Right cardiac atrium (tissue), 5 donors: ENCODE results near the gene TOMM40L. TPM values are rescaled to one million over a fixed set of nuclear protein-coding genes. Genes with fewer than 3 reads are reported as not detected.

Experiments used
- ATAC-seq, 2 donors: fragments of 200-7000 bp; cut with Tn5 transposase; one replicate each; pipeline versions ENCODE4 v1.8.0 to v1.9.1; 2020; ENCODE audit warnings: moderate library complexity in 2 of 2, mild to moderate bottlenecking in 1 of 2
- DNase-seq, 3 donors: peaks; one replicate each; pipeline ENCODE4 v3.0.0-alpha.2; 2020
- H3K27ac ChIP-seq: one replicate; pipeline ENCODE4 v1.5.1; 2013; ENCODE audit warnings: mild to moderate bottlenecking, low read length, control low read depth, moderate library complexity
- H3K27me3 ChIP-seq: one replicate; pipeline ENCODE4 v1.6.1; 2013; ENCODE audit not compliant: control insufficient read depth, insufficient read depth
- H3K4me1 ChIP-seq: one replicate; pipeline ENCODE4 v1.6.1; 2013; ENCODE audit warnings: low read length; ENCODE audit not compliant: control insufficient read depth, insufficient read depth
- H3K4me3 ChIP-seq: one replicate; pipeline ENCODE4 v1.5.1; 2013; ENCODE audit warnings: low read length, control low read depth
- H3K9me3 ChIP-seq: one replicate; pipeline ENCODE4 v1.6.1; 2013; ENCODE audit warnings: low read length; ENCODE audit not compliant: control insufficient read depth
- WGBS: extraction: QIAGEN DNeasy Blood & Tissue Kit; methylation state at CpG from one replicate; pipeline ENCODE4 v1.1.7; 2013; 5-methylcytosine and 5-hydroxymethylcytosine counted together
- intact Hi-C, 4 donors: fragments of 100-400 bp; cut with DNase I; formaldehyde crosslinking; loops; one replicate each; pipeline versions ENCODE4 v1.11.0 to v1.14.0; 2022 to 2023
- microRNA-seq, 2 donors: library from miRNA; unstranded; fragments of <30 nt; microRNA quantifications; one replicate each; pipeline ENCODE4 v1.2.0, GENCODE V29; 2020 to 2021
- polyA plus RNA-seq: library from polyadenylated mRNA; stranded (reverse); fragments of 200-250 nt; gene quantifications from one replicate; pipeline ENCODE4 v1.2.3, GENCODE V29; 2013
- total RNA-seq, 4 donors: library from RNA; stranded (reverse); fragmentation: NEBNext Ultra II Directional; extraction: Animal tissue kit (Norgen Biotek cat#: 25700); gene quantifications; one replicate each; pipeline ENCODE4 v1.2.1, GENCODE V29; 2021
- donor health status: healthy with polysubstance abuse.
- donor health status: DM: no; HTN: yes; CAD: no.
- donor health status: DM: no; HTN: no; CAD: no.
- donor health status: DM: no; HTN: yes; CAD: no; lungs with severe emphysema.
- donor health status: DM: yes; HTN: yes; CAD: no.

The TOMM40L gene
- total and polyA plus RNA-seq, 5 donors = 27.7 to 42.9 (median 31.9) TPM

DNA sequence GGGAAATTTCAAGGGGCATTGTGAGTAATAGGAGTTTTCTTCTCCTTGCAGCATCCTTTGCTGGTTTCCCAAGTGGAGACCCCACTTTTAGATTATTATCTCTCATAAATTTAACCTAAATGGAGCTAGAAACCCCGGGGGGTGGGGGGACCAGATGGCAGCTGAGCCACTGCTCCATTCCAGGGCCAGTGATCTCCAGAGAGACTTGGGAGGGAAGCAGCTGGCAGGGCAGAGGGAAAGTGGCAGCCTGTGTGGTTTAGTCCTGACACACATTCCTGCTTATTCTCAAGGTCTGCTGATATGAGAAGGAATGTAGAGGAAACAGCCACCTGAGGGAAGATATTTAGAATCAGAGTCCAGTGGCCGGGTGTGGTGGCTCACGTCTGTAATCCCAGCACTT lies 49.0 kb downstream of the TOMM40L start:
- Histone ChIP-seq H3K27me3 (no peaks in the 10 kb centered on the region), H3K27ac (no peak overlapping the region), H3K9me3 (no peaks in the 10 kb centered on the region), H3K4me3 (no peak overlapping the region), H3K4me1 (no peaks in the 10 kb centered on the region)
- intact Hi-C loops = no loop called here
- DNase-seq (no peak), ATAC-seq (no peak)
- 58% methylated on average over 3 of the region's 3 CpGs for WGBS

Small RNA genes within 50 kb of the gene (microRNA-seq; reads per million reads assigned to microRNA genes)
- gene MIR5187 = 2.1 to 2.7 reads per million in 2 donors

Other genes with a start within 250 kb of the TOMM40L start
- gene F11R, start 204.9 kb upstream of the TOMM40L start, total RNA-seq = 10 to 100 TPM; 18.8 to 27.2 (median 25.3) TPM
- gene F11R, start 204.9 kb upstream of the TOMM40L start, polyA plus RNA-seq = 12.6 TPM
- 10 to 100 TPM; 23.5 to 46.8 (median 35.8) TPM for gene TSTD1, start 187.1 kb upstream of the TOMM40L start, total RNA-seq
- gene TSTD1, start 187.1 kb upstream of the TOMM40L start, polyA plus RNA-seq = 63.6 TPM
- 10 to 100 TPM; 34.5 to 41.4 (median 40.7) TPM for gene USF1, start 180.1 kb upstream of the TOMM40L start, total RNA-seq
- 32.8 TPM for gene USF1, start 180.1 kb upstream of the TOMM40L start, polyA plus RNA-seq
- 1 to 10 TPM; 2.7 to 5.0 (median 4.7) TPM for gene ARHGAP30, start 156.2 kb upstream of the TOMM40L start, total RNA-seq
- 1.5 TPM for gene ARHGAP30, start 156.2 kb upstream of the TOMM40L start, polyA plus RNA-seq
- gene NECTIN4, start 136.5 kb upstream of the TOMM40L start, total RNA-seq = not detected
- 0.02 TPM for gene NECTIN4, start 136.5 kb upstream of the TOMM40L start, polyA plus RNA-seq
- gene KLHDC9, start 127.7 kb upstream of the TOMM40L start, total RNA-seq = 1 to 10 TPM; 3.4 to 5.4 (median 4.4) TPM
- gene KLHDC9, start 127.7 kb upstream of the TOMM40L start, polyA plus RNA-seq = 5.1 TPM
- gene PFDN2, start 108.0 kb upstream of the TOMM40L start, total RNA-seq = 10 to 100 TPM; 44.9 to 58.6 (median 51.5) TPM
- 151 TPM for gene PFDN2, start 108.0 kb upstream of the TOMM40L start, polyA plus RNA-seq
- 10 to 100 TPM; 28.0 to 33.5 (median 30.4) TPM for gene NIT1, start 108.0 kb upstream of the TOMM40L start, total RNA-seq
- gene NIT1, start 108.0 kb upstream of the TOMM40L start, polyA plus RNA-seq = 29.7 TPM
- gene DEDD, start 93.4 kb upstream of the TOMM40L start, total RNA-seq = 10 to 100 TPM; 26.3 to 30.6 (median 28.7) TPM
- gene DEDD, start 93.4 kb upstream of the TOMM40L start, polyA plus RNA-seq = 15.5 TPM
- gene UFC1, start 72.1 kb upstream of the TOMM40L start, total RNA-seq = 10 to 100 TPM; 82.6 to 91.0 (median 89.1) TPM
- 99.9 TPM for gene UFC1, start 72.1 kb upstream of the TOMM40L start, polyA plus RNA-seq
- 10 to 100 TPM; 14.9 to 25.7 (median 20.9) TPM for gene USP21, start 66.6 kb upstream of the TOMM40L start, total RNA-seq
- 18.1 TPM for gene USP21, start 66.6 kb upstream of the TOMM40L start, polyA plus RNA-seq
- gene PPOX, start 59.6 kb upstream of the TOMM40L start, total RNA-seq = 10 to 100 TPM; 11.4 to 16.0 (median 14.9) TPM
- 15.2 TPM for gene PPOX, start 59.6 kb upstream of the TOMM40L start, polyA plus RNA-seq
- 10 to 100 TPM; 16.0 to 21.0 (median 19.7) TPM for gene B4GALT3, start 48.6 kb upstream of the TOMM40L start, total RNA-seq
- 17.5 TPM for gene B4GALT3, start 48.6 kb upstream of the TOMM40L start, polyA plus RNA-seq
- 100 to 1,000 TPM in 1 of 4 donors, 10 to 100 TPM in 2, 1 to 10 TPM in 1; 6.9 to 111 (median 17.2) TPM for gene ADAMTS4, start 27.0 kb upstream of the TOMM40L start, total RNA-seq
- gene ADAMTS4, start 27.0 kb upstream of the TOMM40L start, polyA plus RNA-seq = 24.4 TPM
- gene NDUFS2, start 23.7 kb upstream of the TOMM40L start, total RNA-seq = 100 to 1,000 TPM; 162 to 229 (median 177) TPM
- 219 TPM for gene NDUFS2, start 23.7 kb upstream of the TOMM40L start, polyA plus RNA-seq
- gene FCER1G, start 10.8 kb upstream of the TOMM40L start, total RNA-seq = 10 to 100 TPM; 23.3 to 44.3 (median 32.9) TPM
- 33.4 TPM for gene FCER1G, start 10.8 kb upstream of the TOMM40L start, polyA plus RNA-seq
- gene APOA2, start 2.4 kb upstream of the TOMM40L start, total RNA-seq = not detected
- 0.34 TPM for gene APOA2, start 2.4 kb upstream of the TOMM40L start, polyA plus RNA-seq
- gene NR1I3, start 12.1 kb downstream of the TOMM40L start, total RNA-seq = not detected
- 0.18 TPM for gene NR1I3, start 12.1 kb downstream of the TOMM40L start, polyA plus RNA-seq
- gene PCP4L1, start 32.7 kb downstream of the TOMM40L start, total RNA-seq = under 1 TPM; 0.21 to 0.94 (median 0.57) TPM
- gene PCP4L1, start 32.7 kb downstream of the TOMM40L start, polyA plus RNA-seq = 0.45 TPM
- 10 to 100 TPM in 1 of 4 donors, 1 to 10 TPM in 3; 4.8 to 10.2 (median 8.5) TPM for gene MPZ, start 83.9 kb downstream of the TOMM40L start, total RNA-seq
- gene MPZ, start 83.9 kb downstream of the TOMM40L start, polyA plus RNA-seq = 23.2 TPM
- gene SDHC, start 88.3 kb downstream of the TOMM40L start, total RNA-seq = 100 to 1,000 TPM; 236 to 275 (median 248) TPM
- gene SDHC, start 88.3 kb downstream of the TOMM40L start, polyA plus RNA-seq = 167 TPM
- not detected for gene CFAP126, start 141.8 kb downstream of the TOMM40L start, total RNA-seq
- not detected for gene CFAP126, start 141.8 kb downstream of the TOMM40L start, polyA plus RNA-seq